Endothelial cell of hepatic sinusoid (primary cell): ENCODE results near the gene MPDU1.
"Not testable (repeated sequence)": the region's sequence is repeated elsewhere in the genome, so short reads cannot be mapped to it uniquely, and the experiment has no call there.

Experiments
- in situ Hi-C: cut with HindIII; loops from 2 replicates; pipeline ENCODE4 v1.10.0; 2017; ENCODE audit warnings: low sequenced_read_pairs

MPDU1 gene

DNA sequence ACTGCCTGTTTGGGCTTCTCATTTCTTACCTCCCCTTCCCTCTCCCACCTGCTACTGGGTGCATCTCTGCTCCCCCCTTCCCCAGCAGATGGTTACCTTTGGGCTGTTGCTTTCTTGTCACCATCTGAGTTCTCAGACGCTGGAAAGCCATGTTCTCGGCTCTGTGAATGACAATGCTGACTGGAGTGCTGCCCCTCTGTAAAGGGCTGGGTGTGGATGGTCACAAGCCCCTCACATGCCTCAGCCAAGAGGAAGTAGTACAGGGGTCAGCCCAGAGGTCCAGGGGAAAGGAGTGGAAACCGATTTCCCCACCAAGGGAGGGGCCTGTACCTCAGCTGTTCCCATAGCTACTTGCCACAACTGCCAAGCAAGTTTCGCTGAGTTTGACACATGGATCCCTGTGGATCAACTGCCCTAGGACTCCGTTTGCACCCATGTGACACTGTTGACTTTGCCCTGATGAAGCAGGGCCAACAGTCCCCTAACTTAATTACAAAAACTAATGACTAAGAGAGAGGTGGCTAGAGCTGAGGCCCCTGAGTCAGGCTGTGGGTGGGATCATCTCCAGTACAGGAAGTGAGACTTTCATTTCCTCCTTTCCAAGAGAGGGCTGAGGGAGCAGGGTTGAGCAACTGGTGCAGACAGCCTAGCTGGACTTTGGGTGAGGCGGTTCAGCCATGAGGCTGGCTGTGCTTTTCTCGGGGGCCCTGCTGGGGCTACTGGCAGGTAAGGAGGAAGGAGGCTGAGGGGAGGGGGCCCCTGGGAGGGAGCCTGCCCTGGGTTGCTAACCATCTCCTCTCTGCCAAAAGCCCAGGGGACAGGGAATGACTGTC is 4.4 kb upstream of the MPDU1 start, which contains the start of gene CD68:
CD68 (plus strand) TSS at position 638 of the 833 bp plus-strand sequence; CDS start at position 678, 40 bp downstream.
- in situ Hi-C loops: no loop called here

DNA sequence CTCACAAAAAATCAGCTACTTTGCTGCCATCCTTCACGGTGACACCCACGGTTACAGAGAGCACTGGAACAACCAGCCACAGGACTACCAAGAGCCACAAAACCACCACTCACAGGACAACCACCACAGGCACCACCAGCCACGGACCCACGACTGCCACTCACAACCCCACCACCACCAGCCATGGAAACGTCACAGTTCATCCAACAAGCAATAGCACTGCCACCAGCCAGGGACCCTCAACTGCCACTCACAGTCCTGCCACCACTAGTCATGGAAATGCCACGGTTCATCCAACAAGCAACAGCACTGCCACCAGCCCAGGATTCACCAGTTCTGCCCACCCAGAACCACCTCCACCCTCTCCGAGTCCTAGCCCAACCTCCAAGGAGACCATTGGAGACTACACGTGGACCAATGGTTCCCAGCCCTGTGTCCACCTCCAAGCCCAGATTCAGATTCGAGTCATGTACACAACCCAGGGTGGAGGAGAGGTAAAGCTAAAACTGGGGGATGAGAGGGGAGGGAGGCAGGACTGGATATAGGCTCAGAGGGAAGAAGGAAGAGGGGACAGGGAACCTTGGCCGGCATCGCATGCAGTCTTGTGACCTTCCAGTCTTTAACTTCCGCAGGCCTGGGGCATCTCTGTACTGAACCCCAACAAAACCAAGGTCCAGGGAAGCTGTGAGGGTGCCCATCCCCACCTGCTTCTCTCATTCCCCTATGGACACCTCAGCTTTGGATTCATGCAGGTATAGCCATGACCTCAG is 3.6 kb upstream of the MPDU1 start:
- in situ Hi-C loops: no loop called here

DNA sequence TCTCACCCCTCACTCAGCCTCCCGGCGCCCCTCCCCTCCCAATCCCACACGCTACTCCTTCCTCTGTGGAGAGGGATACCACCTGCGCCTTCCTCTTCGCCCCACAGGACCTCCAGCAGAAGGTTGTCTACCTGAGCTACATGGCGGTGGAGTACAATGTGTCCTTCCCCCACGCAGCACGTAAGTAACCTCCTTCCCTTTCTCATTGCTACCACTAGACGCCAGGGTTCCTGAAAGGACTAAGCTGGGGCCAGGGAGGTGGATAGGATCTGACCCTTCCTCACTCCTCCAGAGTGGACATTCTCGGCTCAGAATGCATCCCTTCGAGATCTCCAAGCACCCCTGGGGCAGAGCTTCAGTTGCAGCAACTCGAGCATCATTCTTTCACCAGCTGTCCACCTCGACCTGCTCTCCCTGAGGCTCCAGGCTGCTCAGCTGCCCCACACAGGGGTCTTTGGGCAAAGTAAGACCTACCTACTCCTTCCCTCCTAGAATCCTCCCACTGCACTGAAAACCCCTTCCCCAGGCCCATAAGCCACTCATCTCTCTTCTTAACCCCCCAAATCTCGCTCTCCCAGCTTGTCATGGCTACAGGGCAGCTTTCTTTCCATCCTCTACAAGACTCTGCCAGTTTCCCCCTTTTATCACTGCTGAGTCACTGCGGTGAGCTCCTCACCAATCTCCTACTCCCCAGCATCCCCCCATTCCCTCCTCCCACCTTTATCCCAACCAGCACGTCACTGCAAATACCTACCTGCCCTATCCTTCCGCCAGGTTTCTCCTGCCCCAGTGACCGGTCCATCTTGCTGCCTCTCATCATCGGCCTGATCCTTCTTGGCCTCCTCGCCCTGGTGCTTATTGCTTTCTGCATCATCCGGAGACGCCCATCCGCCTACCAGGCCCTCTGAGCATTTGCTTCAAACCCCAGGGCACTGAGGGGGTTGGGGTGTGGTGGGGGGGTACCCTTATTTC is 2.8 kb upstream of the MPDU1 start:
- in situ Hi-C loops: no loop called here

DNA sequence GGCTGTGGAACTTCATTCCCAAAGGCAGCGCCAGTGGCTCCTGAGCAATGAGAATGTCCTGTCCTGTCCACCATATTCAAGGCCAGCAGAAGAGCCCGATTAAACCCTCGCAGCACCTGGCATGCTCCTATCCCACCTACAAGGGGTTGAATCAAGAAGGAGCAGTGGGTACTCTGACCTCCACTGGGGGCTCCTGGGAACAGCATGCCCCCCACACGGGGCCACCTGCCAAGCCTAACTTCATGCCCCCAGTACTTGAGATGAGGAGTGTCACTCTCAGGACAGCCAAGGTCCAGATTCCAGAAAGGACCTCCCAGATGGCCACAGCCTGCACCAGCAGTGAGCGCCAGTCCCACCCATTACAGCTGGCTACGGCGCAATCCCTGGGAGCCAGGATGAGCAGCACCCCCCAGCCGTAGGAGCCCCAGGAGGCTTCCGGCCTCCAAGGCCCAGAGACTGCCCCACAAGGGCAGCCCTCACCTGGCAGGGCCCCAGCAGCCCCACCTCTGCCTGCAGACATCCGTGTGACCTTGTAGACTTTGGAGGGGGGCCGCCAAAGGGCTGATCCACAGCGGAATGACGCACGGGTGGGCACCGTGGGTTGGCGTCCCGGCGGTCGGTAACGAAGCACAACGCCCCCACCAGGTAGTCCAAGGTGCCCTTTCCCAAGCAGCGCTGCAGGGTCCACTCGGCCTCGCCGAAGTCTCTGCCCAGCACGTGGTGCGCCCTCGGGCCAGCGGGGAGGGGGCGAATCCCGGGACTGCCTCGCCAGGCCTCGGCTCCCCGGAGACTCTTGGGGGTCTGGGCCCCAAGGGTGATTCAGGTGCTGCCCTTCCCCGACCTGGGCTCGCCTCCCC is 1.0 kb upstream of the MPDU1 start:
- in situ Hi-C loops: no loop called here

DNA sequence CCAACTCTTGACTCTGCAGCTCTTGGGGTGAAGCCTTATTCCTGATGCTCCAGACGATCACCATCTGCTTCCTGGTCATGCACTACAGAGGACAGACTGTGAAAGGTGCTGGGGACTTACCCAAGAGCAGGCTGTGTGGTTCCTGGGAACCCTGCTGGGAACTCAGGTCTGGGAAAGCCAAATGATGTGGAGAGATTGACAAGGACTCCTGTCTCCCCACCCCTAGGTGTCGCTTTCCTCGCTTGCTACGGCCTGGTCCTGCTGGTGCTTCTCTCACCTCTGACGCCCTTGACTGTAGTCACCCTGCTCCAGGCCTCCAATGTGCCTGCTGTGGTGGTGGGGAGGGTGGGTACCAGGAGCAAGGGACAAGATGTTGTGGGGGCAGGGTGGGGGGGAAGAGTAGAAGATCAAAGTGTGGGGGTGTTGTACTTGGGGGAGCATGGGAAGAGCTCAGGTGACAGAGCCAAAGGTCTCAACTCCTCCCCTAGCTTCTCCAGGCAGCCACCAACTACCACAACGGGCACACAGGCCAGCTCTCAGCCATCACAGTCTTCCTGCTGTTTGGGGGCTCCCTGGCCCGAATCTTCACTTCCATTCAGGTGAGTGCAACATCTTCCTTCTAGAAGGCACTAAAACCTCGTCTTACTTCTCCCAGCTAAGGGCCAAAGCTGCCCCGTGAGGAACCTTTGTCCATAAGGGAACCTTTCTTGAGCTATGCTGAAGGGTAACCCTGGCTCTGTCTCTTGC is 3.2 kb downstream of the MPDU1 start:
- in situ Hi-C loops: no loop called here

DNA sequence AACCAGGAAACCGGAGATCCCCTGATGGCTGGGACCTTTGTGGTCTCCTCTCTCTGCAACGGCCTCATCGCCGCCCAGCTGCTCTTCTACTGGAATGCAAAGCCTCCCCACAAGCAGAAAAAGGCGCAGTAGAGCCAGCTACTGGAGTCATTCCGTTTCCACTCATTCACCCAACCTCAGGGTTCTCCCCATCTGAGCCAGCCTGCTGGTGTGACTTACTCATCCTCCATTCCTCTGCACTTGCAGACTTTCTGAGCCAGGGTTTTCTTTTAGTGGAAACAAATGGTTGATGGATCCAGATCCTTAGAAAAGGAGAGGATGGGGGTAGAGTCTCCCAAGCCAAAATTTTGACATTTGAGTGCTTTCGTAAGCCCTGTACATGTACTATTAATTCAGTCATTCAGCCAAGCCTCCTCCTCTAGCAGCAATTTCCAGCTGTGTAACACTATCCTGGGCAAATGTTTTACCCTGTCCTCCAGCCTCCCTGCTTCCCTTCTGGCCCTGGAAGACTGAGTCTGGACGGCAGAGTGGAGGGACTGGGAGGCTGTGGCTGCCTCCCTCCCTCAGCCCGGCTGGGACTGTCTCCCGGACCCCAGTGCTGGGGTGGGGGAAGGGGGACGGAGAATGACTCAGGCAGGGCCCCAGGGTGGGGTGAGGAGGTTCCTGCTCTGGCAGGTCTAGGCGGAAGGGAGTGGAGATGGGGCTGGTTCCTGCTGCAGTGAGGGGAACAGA is 3.9 kb downstream of the MPDU1 start:
- in situ Hi-C loops: no loop called here

DNA sequence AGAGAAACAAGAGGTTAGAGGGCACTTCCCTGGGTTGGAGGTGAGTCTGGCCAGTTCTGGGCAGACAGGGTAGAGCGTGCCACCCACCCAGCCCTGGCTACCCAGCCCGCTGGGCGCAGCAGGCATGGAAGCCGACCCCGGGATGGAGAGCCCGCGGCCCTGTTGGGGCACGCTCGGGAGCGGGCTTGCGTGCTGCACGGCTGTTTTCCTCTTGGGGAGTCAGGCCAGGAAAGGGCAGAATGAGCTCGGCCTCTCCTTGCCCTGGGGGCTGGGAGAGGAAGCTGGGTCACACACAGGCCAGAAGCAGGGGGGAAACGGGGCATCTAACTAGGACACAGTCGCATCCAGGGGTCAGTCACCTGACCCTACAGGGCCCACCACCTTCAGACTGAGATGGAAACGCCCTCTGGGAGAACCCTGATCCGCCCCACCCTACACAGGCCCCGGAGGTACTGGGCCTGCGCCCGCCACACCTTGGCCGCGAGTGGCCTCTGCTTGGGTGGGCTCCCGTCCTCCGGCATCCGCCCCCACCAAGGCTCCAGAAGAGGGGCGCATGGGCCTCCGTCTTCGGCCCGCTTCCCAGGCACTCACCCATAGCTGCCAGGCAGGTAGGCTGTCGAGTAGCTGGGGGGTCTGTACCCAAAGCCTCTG is 5.0 kb downstream of the MPDU1 start:
- in situ Hi-C loops: no loop called here

DNA sequence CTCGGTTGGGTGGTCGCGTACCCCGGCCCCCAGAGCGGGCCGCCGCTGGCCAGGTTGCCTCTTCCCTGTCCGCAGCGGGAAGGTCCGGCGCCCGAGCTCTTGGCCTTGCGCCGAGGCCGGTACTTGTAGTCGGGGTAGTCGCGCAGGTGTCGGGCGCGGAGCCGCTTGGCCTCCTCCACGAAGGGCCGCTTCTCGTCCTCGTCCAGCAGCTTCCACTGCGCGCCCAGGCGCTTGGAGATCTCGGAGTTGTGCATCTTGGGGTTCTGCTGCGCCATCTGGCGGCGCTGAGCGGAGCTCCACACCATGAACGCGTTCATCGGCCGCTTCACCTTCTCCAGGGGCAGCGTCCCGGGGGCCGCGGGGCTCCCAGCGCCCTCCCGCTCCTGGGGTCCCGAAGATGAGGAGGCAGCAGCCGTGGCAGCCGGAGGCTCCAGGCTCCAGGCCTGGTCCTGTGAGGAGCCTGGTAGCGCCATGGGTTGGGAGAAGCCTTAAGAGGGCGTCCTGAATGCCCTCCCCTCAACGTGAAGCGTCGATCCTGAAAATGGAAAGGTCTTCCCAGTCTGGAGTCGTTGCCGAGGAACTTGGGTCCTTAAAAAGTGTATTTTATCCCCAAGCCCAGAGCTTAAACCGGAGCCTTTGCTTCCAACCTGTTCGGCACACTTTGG is 5.7 kb downstream of the MPDU1 start:
- in situ Hi-C loops: no loop called here

- in situ Hi-C loops: no loop called here
Observed at GRCh38 chr17:7589891-7590691, 6.4 kb downstream of the MPDU1 start, which contains the start of gene SOX15. Gene SOX15 (minus strand): TSS chr17:7590094. CDS start chr17:7589676, 418 bp downstream.

DNA sequence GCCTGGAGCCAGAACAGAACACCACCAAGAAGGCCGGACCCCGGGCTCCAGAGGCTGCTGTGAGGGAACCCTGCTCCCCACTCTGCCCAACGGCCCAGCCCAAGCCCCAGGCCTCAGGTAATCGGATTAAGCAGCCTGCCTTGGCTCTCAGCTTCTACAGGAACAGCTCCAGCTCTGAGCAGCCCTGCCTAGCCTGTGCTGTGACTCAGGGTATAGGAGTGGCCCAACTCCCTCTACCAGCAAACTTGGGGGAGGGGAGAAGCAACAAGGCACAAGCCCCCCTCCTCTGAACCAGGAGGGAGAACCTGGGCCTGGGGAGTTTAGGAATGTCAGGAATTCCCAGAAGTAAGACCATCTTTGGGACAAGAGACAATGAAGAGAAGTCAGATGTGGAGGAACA is 7.1 kb downstream of the MPDU1 start:
- in situ Hi-C loops: no loop called here

GRCh38 chr17:7591596-7591995 is 7.9 kb downstream of the MPDU1 start:
- in situ Hi-C loops: no loop called here

DNA sequence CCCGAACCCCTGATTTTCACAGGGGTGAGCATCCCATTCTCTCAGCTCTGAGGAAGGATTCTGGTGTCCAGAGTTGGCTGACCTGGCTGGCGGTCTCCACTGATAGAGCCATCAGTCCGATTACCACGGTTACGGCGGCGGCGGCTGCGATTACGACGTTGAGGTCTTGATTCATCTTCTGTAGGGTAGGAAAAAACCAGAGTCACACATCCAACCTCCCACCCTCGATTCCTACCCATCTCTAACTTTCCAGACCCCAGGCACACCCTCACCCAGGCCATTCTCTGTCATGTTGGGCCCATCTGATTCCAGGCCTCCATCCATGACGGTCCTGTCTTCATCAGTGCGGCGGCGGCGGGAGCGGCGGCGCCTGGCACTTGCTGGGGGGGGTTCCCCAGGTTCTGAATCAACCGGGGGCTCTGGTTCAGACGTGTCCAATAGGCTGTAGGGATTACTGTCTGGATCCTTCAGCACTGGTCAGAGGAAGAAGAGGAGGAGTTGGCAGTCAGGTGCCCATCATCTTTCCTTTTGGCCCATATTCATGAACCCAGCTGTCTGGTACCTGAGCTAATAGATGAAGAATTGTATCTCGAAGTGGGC is 8.9 kb downstream of the MPDU1 start:
- in situ Hi-C loops: no loop called here

- in situ Hi-C loops: no loop called here
Observed at GRCh38 chr17:7593296-7593695, 9.6 kb downstream of the MPDU1 start.

- in situ Hi-C loops: not testable (repeated sequence)
Observed at GRCh38 chr17:7597561-7597960, 13.9 kb downstream of the MPDU1 start.

GRCh38 chr17:7606280-7606679 is 22.6 kb downstream of the MPDU1 start:
- in situ Hi-C loops: no loop called here

DNA sequence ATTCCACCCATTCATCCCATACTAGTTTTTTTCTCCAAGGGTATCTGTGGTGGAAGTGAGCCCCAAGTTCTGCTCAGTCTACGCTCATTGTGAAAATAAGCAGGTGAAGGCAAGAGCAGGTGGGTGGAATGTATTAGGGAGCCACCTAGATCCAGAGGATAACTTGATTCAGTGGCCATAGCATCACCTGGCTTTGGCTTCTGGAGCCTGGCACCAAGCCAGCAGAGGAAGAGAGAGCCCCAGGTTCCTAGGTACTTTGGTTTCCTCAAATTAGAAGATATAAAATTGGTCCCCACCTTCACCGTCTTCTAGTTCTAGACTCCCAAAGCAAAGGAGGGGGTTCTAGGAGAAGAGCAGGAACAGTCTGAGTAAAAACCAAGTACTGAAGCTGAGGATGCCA is 27.0 kb downstream of the MPDU1 start:
- in situ Hi-C loops: no loop called here
